A549 (cell line): ENCODE results near the gene GPR137C.

Experiments
- CTCF ChIP-seq: fragments of >200 bp; sonication (Bioruptor Twin); formaldehyde crosslinking; IDR thresholded peaks from 3 replicates; pipeline ENCODE4 v1.5.1; 2016
- EP300 ChIP-seq, 2 experiments: fragments of >200 bp; sonication (Bioruptor Twin); formaldehyde crosslinking; IDR thresholded peaks; 2 replicates in 1 of 2; 3 replicates in 1 of 2; pipeline ENCODE4 v1.6.1; 2016 to 2017
- POLR2A ChIP-seq: IDR thresholded peaks from 2 replicates; pipeline ENCODE4 v1.6.1; 2012; ENCODE audit warnings: mild to moderate bottlenecking, low read length
- RCOR1 ChIP-seq: fragments of 150-350 bp; IDR thresholded peaks from 2 replicates; pipeline ENCODE4 v1.6.1; 2014; ENCODE audit warnings: antibody characterized with exemption, low read length, low read depth
- ZNF302 ChIP-seq: fragments of 250-450 bp; sonication (Bioruptor Pico); IDR thresholded peaks from 2 replicates; pipeline ENCODE4 v1.9.0; 2021; ENCODE audit warnings: inconsistent platforms, mild to moderate bottlenecking, moderate library complexity

GRCh38 chr14:52522581-52523345 lies 29.9 kb upstream of the GPR137C start:
- TF ChIP-seq EP300 (IDR thresholded peaks at IDR 0.05) (no peak), CTCF (no peak), RCOR1 (no peak), ZNF302 (no peak), POLR2A (no peak)
